T-cell (primary cell): ENCODE measurements around the gene DNAAF5. TPM values are rescaled to one million over a fixed set of nuclear protein-coding genes. Genes with fewer than 3 reads are reported as not detected.

Experiments
- ATAC-seq, 4 experiments: fragments of 200-7000 bp in 3 of 4; fragments of 150-1000 bp in 1 of 4; cut with Tn5 transposase; replicated peaks in 1 of 4; 1 replicate in 3 of 4; 2 replicates in 1 of 4; pipeline ENCODE4 v1.10.0; 2021; ENCODE audit warnings: moderate library complexity in 3 of 4, mild to moderate bottlenecking in 2 of 4, moderate number of reproducible peaks in 1 of 4
- CTCF ChIA-PET, 2 donors: fragments of 300-600 bp; sonication (Branson Sonifier 250); formaldehyde crosslinking; loops; one replicate each; lab custom pipeline; 2022; ENCODE audit warnings: antibody characterized with exemption in 2 of 2; lab: Charles Lee
- POLR2A ChIA-PET, 2 donors: fragments of 300-600 bp; sonication (Branson Sonifier 250); formaldehyde crosslinking; loops; one replicate each; lab custom pipeline; 2022; ENCODE audit warnings: antibody characterized with exemption in 2 of 2; lab: Charles Lee
- DNase-seq, 35 experiments: peaks; one replicate each; pipeline versions ENCODE4 v3.0.0 to v3.0.0-alpha.2; 2013 to 2023
- H3K27ac ChIP-seq: one replicate; pipeline ENCODE4 v1.5.1; 2013; ENCODE audit warnings: low read length
- H3K27me3 ChIP-seq, 2 experiments: replicated peaks in 1 of 2; 1 replicate in 1 of 2; 2 replicates in 1 of 2; pipeline versions ENCODE4 v1.6.1 to v1.7.0; 2013; ENCODE audit warnings: low read length in 1 of 2, mixed read lengths in 1 of 2; ENCODE audit not compliant: control insufficient read depth in 2 of 2, insufficient read depth in 2 of 2; ENCODE audit errors: extremely low read depth in 1 of 2
- H3K36me3 ChIP-seq, 2 donors: 1 replicate in 1 of 2; 2 replicates in 1 of 2; pipeline versions ENCODE4 v1.6.1 to v1.7.0; 2013; ENCODE audit warnings: low read length in 1 of 2; ENCODE audit not compliant: control insufficient read depth in 2 of 2, insufficient read depth in 1 of 2; ENCODE audit errors: extremely low read depth in 1 of 2
- H3K4me1 ChIP-seq, 2 experiments: 1 replicate in 1 of 2; 2 replicates in 1 of 2; pipeline versions ENCODE4 v1.6.1 to v1.7.0; 2013; ENCODE audit warnings: low read length in 2 of 2, mixed read lengths in 1 of 2; ENCODE audit not compliant: insufficient read depth in 2 of 2, control insufficient read depth in 1 of 2; ENCODE audit errors: extremely low read depth in 1 of 2
- H3K4me3 ChIP-seq, 2 donors: 1 replicate in 1 of 2; 2 replicates in 1 of 2; pipeline versions ENCODE4 v1.5.1 to v1.7.0; 2013; ENCODE audit warnings: mild to moderate bottlenecking in 2 of 2, low read length in 1 of 2, moderate library complexity in 1 of 2; ENCODE audit not compliant: control insufficient read depth in 1 of 2; ENCODE audit errors: extremely low read depth in 1 of 2
- H3K9me3 ChIP-seq: 2 replicates; pipeline ENCODE4 v1.7.0; 2013
- H3K27ac Mint-ChIP-seq, 2 donors: one replicate each; pipeline ENCODE4 v1.8.0; 2020 to 2021; ENCODE audit warnings: mild to moderate bottlenecking in 2 of 2, mixed read lengths in 2 of 2
- H3K27me3 Mint-ChIP-seq, 2 donors: one replicate each; pipeline ENCODE4 v1.8.0; 2021 to 2022; ENCODE audit warnings: mixed read lengths in 2 of 2
- H3K36me3 Mint-ChIP-seq: one replicate; pipeline ENCODE4 v1.8.0; 2021; ENCODE audit warnings: mixed read lengths
- H3K4me1 Mint-ChIP-seq, 3 donors: one replicate each; pipeline ENCODE4 v1.8.0; 2020 to 2022; ENCODE audit warnings: mixed read lengths in 3 of 3, mild to moderate bottlenecking in 1 of 3
- H3K4me3 Mint-ChIP-seq, 3 donors: one replicate each; pipeline ENCODE4 v1.8.0; 2020 to 2022; ENCODE audit warnings: mild to moderate bottlenecking in 3 of 3, mixed read lengths in 3 of 3, moderate library complexity in 3 of 3
- H3K9me3 Mint-ChIP-seq, 3 donors: one replicate each; pipeline ENCODE4 v1.8.0; 2020 to 2022; ENCODE audit warnings: mixed read lengths in 3 of 3
- WGBS: methylation state at CpG from one replicate; pipeline ENCODE4 v1.1.5; 2013; ENCODE audit warnings: missing lambda C conversion rate; ENCODE audit not compliant: insufficient coverage; 5-methylcytosine and 5-hydroxymethylcytosine counted together
- total RNA-seq, 35 experiments: library from RNA in 6 of 35; stranded (reverse) in 6 of 35; fragments of 120-200 nt in 1 of 35; gene quantifications; one replicate each; pipeline versions ENCODE4 v1.2.1 to v1.2.4 and lab custom pipeline; 2013 to 2026

The DNAAF5 gene
- total RNA-seq, 5 donors from 2014 or later (not counting 1 experiment from before 2014, with no cell fraction given), result 12.8 to 21.4 (median 17.1) TPM

DNA sequence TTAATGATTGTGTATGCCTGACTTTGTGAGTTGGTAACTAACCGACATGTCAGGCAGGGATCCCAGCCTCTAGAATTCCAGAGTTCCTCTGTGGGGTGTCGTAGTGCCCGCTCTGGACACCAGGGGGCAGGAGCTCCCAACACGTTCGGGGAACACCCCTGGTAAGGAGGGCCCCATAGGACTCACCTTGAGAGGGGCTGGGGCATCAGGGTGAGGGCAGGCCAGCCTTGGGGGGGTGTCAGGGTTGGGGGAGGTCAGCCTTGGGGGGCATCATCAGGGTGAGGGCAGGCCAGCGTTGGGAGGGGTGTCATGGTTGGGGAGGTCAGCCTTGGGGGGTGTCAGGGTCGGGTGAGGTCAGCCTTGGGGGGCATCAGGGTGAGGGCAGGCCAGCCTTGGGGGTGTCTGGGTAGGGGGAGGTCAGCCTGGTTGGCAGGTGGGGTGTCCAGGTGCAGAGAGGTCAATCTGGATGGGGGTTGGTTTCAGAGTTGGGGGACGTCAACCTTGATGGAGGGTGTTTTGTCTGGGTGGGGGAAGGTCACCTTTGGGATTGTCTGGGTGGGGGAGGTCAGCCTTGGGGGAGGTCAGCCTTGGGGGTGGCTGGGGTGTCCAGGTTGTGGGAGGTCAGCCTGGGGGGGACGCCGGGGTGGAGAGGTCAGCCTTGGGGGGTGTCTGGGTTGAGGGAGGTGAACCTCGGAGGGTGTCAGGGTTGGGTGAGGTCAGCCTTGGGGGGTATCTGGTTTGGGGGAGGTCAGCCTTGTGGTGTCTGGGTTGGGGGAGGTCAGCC is 60.2 kb downstream of the DNAAF5 start:
- ATAC-seq, result peak; percentile 81 to 91 (median 86)

GRCh38 chr7:787332-788240 is 61.1 kb downstream of the DNAAF5 start:
- H3K36me3 ChIP-seq, result peaks cover 5 to 10% of the 10 kb centered on the region in 2 donors
- H3K27ac ChIP-seq, result no peak overlapping the region
- Mint-ChIP-seq H3K27ac (no peak overlapping the region), H3K27me3 (no peaks in the 10 kb centered on the region), H3K36me3 (peaks cover 25% of the 10 kb centered on the region), H3K4me1 (peaks cover 0 to 3% (median 2%) of the 10 kb centered on the region in 3 donors), H3K4me3 (no peak overlapping the region), H3K9me3 (no peaks in the 10 kb centered on the region)
- H3K4me1 ChIP-seq, result peaks cover 0 to 5% of the 10 kb centered on the region in 2 experiments
- no peak for DNase-seq
- H3K4me3 ChIP-seq, result no peak overlapping the region
- no peaks in the 10 kb centered on the region for H3K9me3 ChIP-seq
- no peaks in the 10 kb centered on the region for H3K27me3 ChIP-seq
- no peak for ATAC-seq
- ChIA-PET POLR2A (no interaction called here), CTCF (interaction anchor here in 1 of 2 donors (2.2 kb wide), 1 partner anchor 85 kb away, joined by 8 read pairs; no protein-coding TSS in a partner anchor)
- WGBS, result 96% methylated on average over 22 of the region's 27 CpGs

More for the DNA sequence above, 60.2 kb downstream of the DNAAF5 start:
- Histone ChIP-seq H3K27me3 (no peaks in the 10 kb centered on the region), H3K9me3 (no peaks in the 10 kb centered on the region), H3K36me3 (peaks cover 5 to 10% of the 10 kb centered on the region in 2 donors), H3K4me3 (no peak overlapping the region), H3K27ac (no peak overlapping the region), H3K4me1 (peaks cover 0 to 5% of the 10 kb centered on the region in 2 experiments)
- CTCF ChIA-PET, result interaction anchor here in 1 of 2 donors (1.0 kb wide), 1 partner anchor 87 kb away, joined by 3 read pairs; no protein-coding TSS in a partner anchor
- Mint-ChIP-seq H3K27me3 (no peaks in the 10 kb centered on the region), H3K36me3 (peaks cover 31% of the 10 kb centered on the region), H3K4me3 (no peak overlapping the region), H3K9me3 (no peaks in the 10 kb centered on the region), H3K4me1 (peaks cover 0 to 3% (median 2%) of the 10 kb centered on the region in 3 donors), H3K27ac (no peak overlapping the region)
- POLR2A ChIA-PET, result no interaction called here
- 63% methylated on average over 8 of the region's 11 CpGs for WGBS
- DNase-seq, result peak in 34 of 35 experiments; percentile 29 to 79 (median 61)

DNA sequence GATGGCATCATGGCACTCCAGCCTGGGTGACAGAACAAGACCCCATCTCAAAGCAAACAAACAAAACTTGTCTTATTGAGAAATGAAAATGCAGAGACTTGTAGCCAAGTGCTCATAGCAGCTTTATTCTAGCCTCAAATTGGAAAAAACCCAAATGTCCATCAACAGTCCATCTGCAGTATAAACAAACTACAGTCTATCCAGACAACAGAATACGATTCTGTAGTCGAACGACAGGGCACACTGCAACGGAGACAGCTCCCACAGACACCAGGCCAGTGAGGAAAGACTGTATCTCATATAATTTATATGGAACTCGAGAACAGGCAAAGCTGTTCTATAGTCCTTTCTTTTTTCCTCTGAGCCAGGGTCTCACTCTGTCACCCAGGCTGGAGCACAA is 65.0 kb downstream of the DNAAF5 start:
- ChIA-PET POLR2A (no interaction called here), CTCF (interaction anchor here in 1 of 2 donors (0.6 kb wide), 1 partner anchor 81 kb away, joined by 3 read pairs; no protein-coding TSS in a partner anchor)
- no peak overlapping the region for H3K4me3 Mint-ChIP-seq
- Histone ChIP-seq H3K27ac (no peak overlapping the region), H3K27me3 (no peaks in the 10 kb centered on the region), H3K9me3 (no peaks in the 10 kb centered on the region), H3K4me3 (no peak overlapping the region), H3K36me3 (no peaks in the 10 kb centered on the region), H3K4me1 (peaks cover 0 to 2% of the 10 kb centered on the region in 2 experiments)
- H3K4me1 Mint-ChIP-seq, result peaks cover 0 to 2% (median 0%) of the 10 kb centered on the region in 3 donors
- 67% methylated on average over 1 of the region's 5 CpGs for WGBS
- H3K36me3 Mint-ChIP-seq, result peaks cover 3% of the 10 kb centered on the region
- ATAC-seq (no peak), DNase-seq (no peak)
- no peaks in the 10 kb centered on the region for H3K9me3 Mint-ChIP-seq
- H3K27ac Mint-ChIP-seq, result no peak overlapping the region
- H3K27me3 Mint-ChIP-seq, result no peaks in the 10 kb centered on the region

DNA sequence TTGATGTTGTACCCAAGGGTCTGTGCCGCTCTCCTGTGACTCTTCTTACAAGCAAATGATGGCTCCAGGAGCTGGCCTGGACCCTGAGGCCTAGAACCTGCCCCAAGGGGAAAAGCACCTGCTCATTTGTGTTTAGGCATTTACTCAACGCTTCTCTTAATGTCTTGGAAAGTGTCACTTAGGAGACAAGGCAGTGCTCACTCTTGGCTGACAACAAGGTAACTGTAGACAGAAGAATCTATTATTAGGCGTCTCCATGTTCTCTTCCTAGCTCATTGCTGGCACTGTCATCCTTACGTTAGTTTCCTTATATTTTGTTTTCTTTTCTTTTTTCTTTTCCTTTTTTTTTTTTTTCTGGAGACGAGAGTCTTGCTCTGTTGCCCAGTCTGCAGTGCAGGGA is 67.7 kb downstream of the DNAAF5 start:
- Mint-ChIP-seq H3K4me1 (no peaks in the 10 kb centered on the region), H3K36me3 (no peaks in the 10 kb centered on the region), H3K27me3 (no peaks in the 10 kb centered on the region), H3K9me3 (no peaks in the 10 kb centered on the region), H3K4me3 (no peak overlapping the region), H3K27ac (no peak overlapping the region)
- no peaks in the 10 kb centered on the region for H3K4me1 ChIP-seq
- DNase-seq (no peak), ATAC-seq (no peak)
- no peak overlapping the region for H3K27ac ChIP-seq
- no peaks in the 10 kb centered on the region for H3K36me3 ChIP-seq
- 100% methylated on average over 2 of the region's 5 CpGs for WGBS
- no peaks in the 10 kb centered on the region for H3K27me3 ChIP-seq
- no peak overlapping the region for H3K4me3 ChIP-seq
- CTCF ChIA-PET, result interaction anchor here in 1 of 2 donors (0.6 kb wide), 1 partner anchor 12 kb away, joined by 4 read pairs; no protein-coding TSS in a partner anchor
- POLR2A ChIA-PET, result interaction anchor here in 1 of 2 donors (0.6 kb wide), 2 partner anchors 489 to 509 kb away, joined by 4 to 5 read pairs; no protein-coding TSS in a partner anchor
- no peaks in the 10 kb centered on the region for H3K9me3 ChIP-seq

DNA sequence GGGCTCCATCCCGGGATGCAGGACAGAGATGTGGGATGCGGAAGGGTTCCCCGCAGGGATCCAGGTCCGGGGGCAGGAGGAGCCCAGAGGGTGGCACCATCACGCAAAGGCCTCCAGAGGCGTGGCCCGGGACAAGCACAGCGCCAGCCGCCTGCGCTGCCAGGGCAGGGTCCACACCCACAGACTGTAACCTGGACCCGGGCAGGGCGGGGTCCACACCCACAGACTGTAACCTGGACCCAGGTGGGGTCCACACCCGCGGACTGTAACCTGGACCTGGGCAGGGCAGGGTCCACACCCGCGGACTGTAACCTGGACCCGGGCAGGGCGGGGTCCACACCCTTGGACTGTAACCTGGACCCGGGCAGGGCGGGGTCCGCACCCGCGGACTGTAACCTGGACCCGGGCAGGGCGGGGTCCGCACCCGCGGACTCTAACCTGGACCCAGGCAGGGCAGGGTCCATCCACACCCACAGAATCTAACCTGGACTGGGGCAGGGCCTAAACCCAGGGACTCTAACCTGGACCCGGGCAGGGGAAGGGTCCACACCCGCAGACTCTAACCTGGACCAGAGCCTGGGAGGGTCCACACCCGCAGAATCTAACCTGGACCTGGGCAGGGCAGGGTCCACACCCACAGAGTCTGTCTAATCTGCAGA is 68.3 kb downstream of the DNAAF5 start:
- H3K36me3 Mint-ChIP-seq, result no peaks in the 10 kb centered on the region
- H3K9me3 ChIP-seq, result no peaks in the 10 kb centered on the region
- no peaks in the 10 kb centered on the region for H3K36me3 ChIP-seq
- POLR2A ChIA-PET, result no interaction called here
- no peak overlapping the region for H3K4me3 Mint-ChIP-seq
- ATAC-seq, result no peak
- no peak overlapping the region for H3K4me3 ChIP-seq
- H3K4me1 Mint-ChIP-seq, result no peaks in the 10 kb centered on the region
- H3K27ac Mint-ChIP-seq, result no peak overlapping the region
- H3K4me1 ChIP-seq, result no peaks in the 10 kb centered on the region
- CTCF ChIA-PET, result no interaction called here
- WGBS, result 98% methylated on average over 26 of the region's 31 CpGs
- DNase-seq, result no peak
- no peak overlapping the region for H3K27ac ChIP-seq
- H3K9me3 Mint-ChIP-seq, result no peaks in the 10 kb centered on the region
- no peaks in the 10 kb centered on the region for H3K27me3 Mint-ChIP-seq
- H3K27me3 ChIP-seq, result no peaks in the 10 kb centered on the region
